ENCODE results near the gene IRF2BP1. TPM values are rescaled to one million over a fixed set of nuclear protein-coding genes. Genes with fewer than 3 reads are reported as not detected.

Gene IRF2BP1
- total RNA-seq, 4 donors from 2014 or later = 25.2 to 53.3 (median 36.2) TPM

GRCh38 chr19:45852983-45853382 lies 33.0 kb downstream of the IRF2BP1 start:
- no CpG with 5 or more reads among the region's 7 CpGs for WGBS, 2 donors (ENCODE audit: low coverage in 1 of 2)
- H3K27ac ChIP-seq = no peak overlapping the region
- H3K9me3 ChIP-seq = no peaks in the 10 kb centered on the region
- peaks cover 0 to 85% of the 10 kb centered on the region in 2 donors for H3K36me3 ChIP-seq
- TF ChIP-seq CTCF (IDR thresholded peaks at IDR 0.05) (no peak), EP300 (IDR thresholded peaks at IDR 0.05) (no peak), POLR2A (IDR thresholded peaks at IDR 0.05) (no peak), POLR2AphosphoS5 (IDR thresholded peaks at IDR 0.05) (no peak)
- no peak for ATAC-seq
- H3K4me3 ChIP-seq = no peak overlapping the region
- no peaks in the 10 kb centered on the region for H3K4me1 ChIP-seq
- no peaks in the 10 kb centered on the region for H3K27me3 ChIP-seq

- no peaks in the 10 kb centered on the region for H3K27me3 ChIP-seq
- no peak overlapping the region for H3K27ac ChIP-seq
- no peak for TF ChIP-seq POLR2AphosphoS5 (IDR thresholded peaks at IDR 0.05)
- TF ChIP-seq CTCF (IDR thresholded peaks at IDR 0.05) = no peak
- no peak for TF ChIP-seq EP300 (IDR thresholded peaks at IDR 0.05)
- no peak for TF ChIP-seq POLR2A (IDR thresholded peaks at IDR 0.05)
- no peak overlapping the region for H3K4me3 ChIP-seq
- ATAC-seq = no peak
- WGBS, 2 donors (ENCODE audit: low coverage in 1 of 2) = 89 to 91% methylated on average over 4 to 6 of the region's 10 CpGs
- H3K36me3 ChIP-seq = peaks cover 0 to 90% of the 10 kb centered on the region in 2 donors
- H3K9me3 ChIP-seq = no peaks in the 10 kb centered on the region
- no peaks in the 10 kb centered on the region for H3K4me1 ChIP-seq
These were observed 33.7 kb downstream of the IRF2BP1 start for GRCh38 chr19:45852145-45852750.

GRCh38 chr19:45848922-45849321 lies 37.0 kb downstream of the IRF2BP1 start:
- H3K27ac ChIP-seq = no peak overlapping the region
- no peak for ATAC-seq
- 91 to 95% methylated on average over 2 to 4 of the region's 4 CpGs for WGBS, 2 donors (ENCODE audit: low coverage in 1 of 2)
- H3K4me3 ChIP-seq = no peak overlapping the region
- TF ChIP-seq POLR2A (IDR thresholded peaks at IDR 0.05) (no peak), EP300 (IDR thresholded peaks at IDR 0.05) (no peak), CTCF (IDR thresholded peaks at IDR 0.05) (no peak), POLR2AphosphoS5 (IDR thresholded peaks at IDR 0.05) (no peak)
- no peaks in the 10 kb centered on the region for H3K27me3 ChIP-seq
- peaks cover 0 to 100% of the 10 kb centered on the region in 2 donors for H3K36me3 ChIP-seq
- no peaks in the 10 kb centered on the region for H3K4me1 ChIP-seq
- no peaks in the 10 kb centered on the region for H3K9me3 ChIP-seq

GRCh38 chr19:45847663-45848062 lies 38.3 kb downstream of the IRF2BP1 start:
- Histone ChIP-seq H3K9me3 (no peaks in the 10 kb centered on the region), H3K36me3 (peaks cover 0 to 100% of the 10 kb centered on the region in 2 donors), H3K27me3 (no peaks in the 10 kb centered on the region), H3K4me3 (no peak overlapping the region), H3K4me1 (no peaks in the 10 kb centered on the region), H3K27ac (no peak overlapping the region)
- TF ChIP-seq POLR2A (IDR thresholded peaks at IDR 0.05) (no peak), EP300 (IDR thresholded peaks at IDR 0.05) (no peak), POLR2AphosphoS5 (IDR thresholded peaks at IDR 0.05) (no peak), CTCF (IDR thresholded peaks at IDR 0.05) (no peak)
- no peak for ATAC-seq
- 89% methylated on average over 6 of the region's 13 CpGs; no CpG with 5 or more reads in 1 of the 2 donors for WGBS, 2 donors (ENCODE audit: low coverage in 1 of 2)

- H3K9me3 ChIP-seq = no peaks in the 10 kb centered on the region
These were observed 43.7 kb downstream of the IRF2BP1 start for GRCh38 chr19:45842198-45842597.

More at GRCh38 chr19:45842198-45842597, 43.7 kb downstream of the IRF2BP1 start:
- Histone ChIP-seq H3K4me3 (no peak overlapping the region), H3K27ac (no peak overlapping the region), H3K4me1 (no peaks in the 10 kb centered on the region), H3K36me3 (peaks cover 0 to 100% of the 10 kb centered on the region in 2 donors), H3K27me3 (no peaks in the 10 kb centered on the region)
- TF ChIP-seq CTCF (IDR thresholded peaks at IDR 0.05) (no peak), POLR2AphosphoS5 (IDR thresholded peaks at IDR 0.05) (no peak), EP300 (IDR thresholded peaks at IDR 0.05) (no peak), POLR2A (IDR thresholded peaks at IDR 0.05) (no peak)
- no peak for ATAC-seq
- 94% methylated on average over 7 of the region's 14 CpGs; no CpG with 5 or more reads in 1 of the 2 donors for WGBS, 2 donors (ENCODE audit: low coverage in 1 of 2)
